Mesodermal cell (in vitro differentiated cells): Measurements from ENCODE around the gene MYRF.

Source experiments
- H3K27ac ChIP-seq: 2 replicates; pipeline ENCODE4 v1.7.0; 2013; ENCODE audit warnings: mild to moderate bottlenecking, low read depth, low read length, moderate library complexity; ENCODE audit not compliant: severe bottlenecking
- H3K36me3 ChIP-seq: 2 replicates; pipeline ENCODE4 v1.7.1; 2013; ENCODE audit warnings: mild to moderate bottlenecking, low read length, moderate library complexity; ENCODE audit not compliant: control insufficient read depth, insufficient read depth
- H3K4me1 ChIP-seq: one replicate; pipeline ENCODE4 v1.7.1; 2013; ENCODE audit warnings: mild to moderate bottlenecking, low read length; ENCODE audit not compliant: insufficient read depth, control insufficient read depth, poor library complexity, severe bottlenecking
- H3K4me3 ChIP-seq: 2 replicates; pipeline ENCODE4 v1.7.0; 2013; ENCODE audit warnings: low read length, control low read depth, mild to moderate bottlenecking; ENCODE audit not compliant: insufficient read depth, poor library complexity, severe bottlenecking; ENCODE audit errors: extremely low read depth
- H3K9me3 ChIP-seq: 2 replicates; pipeline ENCODE4 v1.7.1; 2013; ENCODE audit warnings: mild to moderate bottlenecking, low read length, moderate library complexity; ENCODE audit not compliant: control insufficient read depth
- WGBS, 2 experiments: methylation state at CpG; one replicate each; pipeline ENCODE4 v1.1.5; 2013; ENCODE audit warnings: missing lambda C conversion rate in 2 of 2; ENCODE audit not compliant: insufficient coverage in 2 of 2; 5-methylcytosine and 5-hydroxymethylcytosine counted together

MYRF gene

GRCh38 chr11:61812736-61813411 is 60.4 kb downstream of the MYRF start:
- peaks cover 69% of the 10 kb centered on the region for H3K36me3 ChIP-seq
- no peaks in the 10 kb centered on the region for H3K9me3 ChIP-seq
- WGBS, 2 experiments, result 94 to 100% methylated on average over 1 to 4 of the region's 4 CpGs
- H3K27ac ChIP-seq, result no peak overlapping the region
- peaks cover 10% of the 10 kb centered on the region for H3K4me1 ChIP-seq
- no peak overlapping the region for H3K4me3 ChIP-seq

GRCh38 chr11:61814247-61814957 is 62.0 kb downstream of the MYRF start:
- peaks cover 16% of the 10 kb centered on the region for H3K4me1 ChIP-seq
- WGBS, 2 experiments, result 75 to 84% methylated on average over 14 to 15 of the region's 16 CpGs

GRCh38 chr11:61814958-61815789 is 62.7 kb downstream of the MYRF start:
- Histone ChIP-seq H3K36me3 (peaks cover 52% of the 10 kb centered on the region), H3K4me1 (peaks cover 19% of the 10 kb centered on the region)
- 1 to 2% methylated on average over 60 to 62 of the region's 66 CpGs for WGBS, 2 experiments

More at GRCh38 chr11:61814247-61814957, 62.0 kb downstream of the MYRF start:
- H3K36me3 ChIP-seq, result peaks cover 60% of the 10 kb centered on the region
- H3K4me3 ChIP-seq, result peak overlapping the region; percentile 90
- H3K27ac ChIP-seq, result peak overlapping the region; percentile 90
- no peaks in the 10 kb centered on the region for H3K9me3 ChIP-seq

GRCh38 chr11:61815790-61816735 is 63.6 kb downstream of the MYRF start:
- H3K27ac ChIP-seq, result peak overlapping the region; percentile 95
- H3K9me3 ChIP-seq, result no peaks in the 10 kb centered on the region
- peak overlapping the region; percentile 90 for H3K4me3 ChIP-seq
- WGBS, 2 experiments, result 0% methylated on average over 54 to 60 of the region's 69 CpGs
- peaks cover 43% of the 10 kb centered on the region for H3K36me3 ChIP-seq
- peaks cover 22% of the 10 kb centered on the region for H3K4me1 ChIP-seq

More at GRCh38 chr11:61814958-61815789, 62.7 kb downstream of the MYRF start:
- peak overlapping the region; percentile 95 for H3K27ac ChIP-seq
- H3K4me3 ChIP-seq, result peak overlapping the region; percentile 90
- no peaks in the 10 kb centered on the region for H3K9me3 ChIP-seq

GRCh38 chr11:61816736-61817455 is 64.5 kb downstream of the MYRF start, which contains the start of gene FADS1:
TSS of gene FADS1 (minus strand) at chr11:61817003. CDS start at chr11:61816929, 74 bp downstream.
- WGBS, 2 experiments, result 0% methylated on average over 55 to 69 of the region's 73 CpGs

GRCh38 chr11:61817471-61818202 is 65.2 kb downstream of the MYRF start:
- peaks cover 22% of the 10 kb centered on the region for H3K4me1 ChIP-seq
- H3K9me3 ChIP-seq, result no peaks in the 10 kb centered on the region
- peaks cover 35% of the 10 kb centered on the region for H3K36me3 ChIP-seq
- peak overlapping the region; percentile 95 for H3K27ac ChIP-seq
- 43 to 56% methylated on average over 2 to 3 of the region's 6 CpGs for WGBS, 2 experiments
- peak overlapping the region; percentile 90 for H3K4me3 ChIP-seq

More at GRCh38 chr11:61816736-61817455, 64.5 kb downstream of the MYRF start, which contains the start of gene FADS1:
- H3K9me3 ChIP-seq, result no peaks in the 10 kb centered on the region
- H3K4me3 ChIP-seq, result peak within 1 kb of the TSS; percentile 90
- H3K4me1 ChIP-seq, result peaks cover 22% of the 10 kb centered on the region
- peak within 1 kb of the TSS; percentile 95 for H3K27ac ChIP-seq
- peaks cover 38% of the 10 kb centered on the region for H3K36me3 ChIP-seq

GRCh38 chr11:61820174-61820573 is 67.7 kb downstream of the MYRF start:
- no CpG with 5 or more reads among the region's 2 CpGs for WGBS, 2 experiments

GRCh38 chr11:61826930-61827570 is 74.6 kb downstream of the MYRF start:
- Histone ChIP-seq H3K4me1 (peaks cover 26% of the 10 kb centered on the region), H3K27ac (peak overlapping the region; percentile 92), H3K36me3 (peaks cover 48% of the 10 kb centered on the region), H3K9me3 (no peaks in the 10 kb centered on the region), H3K4me3 (peak overlapping the region; percentile 97)
- whole genome bisulfite sequencing, 2 experiments, result 10 to 11% methylated on average over 9 to 17 of the region's 23 CpGs

More at GRCh38 chr11:61820174-61820573, 67.7 kb downstream of the MYRF start:
- Histone ChIP-seq H3K4me3 (no peak overlapping the region), H3K36me3 (peaks cover 23% of the 10 kb centered on the region), H3K9me3 (no peaks in the 10 kb centered on the region), H3K4me1 (peaks cover 17% of the 10 kb centered on the region), H3K27ac (no peak overlapping the region)
